Lung (tissue), 12 donors: Measurements from ENCODE around the gene FBL. TPM values are rescaled to one million over a fixed set of nuclear protein-coding genes. Genes with fewer than 3 reads are reported as not detected.

ENCODE experiments used
- ATAC-seq: fragments of 200-7000 bp; cut with Tn5 transposase; one replicate; pipeline ENCODE4 v1.9.1; 2020; ENCODE audit warnings: moderate number of reproducible peaks; ENCODE audit not compliant: insufficient read depth, low FRiP score
- DNase-seq, 3 donors: peaks; one replicate each; pipeline ENCODE4 v3.0.0-alpha.2; 2013 to 2017
- H3K27ac ChIP-seq, 2 donors: one replicate each; pipeline ENCODE4 v1.5.1; 2013; ENCODE audit warnings: mild to moderate bottlenecking in 2 of 2, moderate library complexity in 2 of 2, control low read depth in 1 of 2, inconsistent platforms in 1 of 2, low read depth in 1 of 2, low read length in 1 of 2
- H3K27me3 ChIP-seq, 3 donors: one replicate each; pipeline ENCODE4 v1.5.1; 2013; ENCODE audit warnings: low read length in 2 of 3; ENCODE audit not compliant: control insufficient read depth in 3 of 3, insufficient read depth in 3 of 3
- H3K36me3 ChIP-seq, 4 donors: one replicate each; pipeline ENCODE4 v1.5.1; 2013; ENCODE audit warnings: low read length in 4 of 4, mild to moderate bottlenecking in 1 of 4, moderate library complexity in 1 of 4; ENCODE audit not compliant: control insufficient read depth in 4 of 4, insufficient read depth in 4 of 4
- H3K4me1 ChIP-seq, 5 donors: one replicate each; pipeline ENCODE4 v1.5.1; 2013; ENCODE audit warnings: low read length in 5 of 5, mild to moderate bottlenecking in 2 of 5, moderate library complexity in 1 of 5; ENCODE audit not compliant: control insufficient read depth in 5 of 5, insufficient read depth in 5 of 5
- H3K4me3 ChIP-seq: one replicate; pipeline ENCODE4 v1.5.1; 2013; ENCODE audit warnings: mild to moderate bottlenecking, control low read depth, moderate library complexity
- H3K9ac ChIP-seq, 2 donors: one replicate each; pipeline ENCODE4 v1.5.1; 2013; ENCODE audit warnings: low read length in 2 of 2, control low read depth in 1 of 2; ENCODE audit not compliant: insufficient read depth in 1 of 2
- H3K9me3 ChIP-seq, 4 donors: one replicate each; pipeline ENCODE4 v1.5.1; 2013; ENCODE audit warnings: low read length in 3 of 4, mild to moderate bottlenecking in 1 of 4, moderate library complexity in 1 of 4; ENCODE audit not compliant: control insufficient read depth in 4 of 4, insufficient read depth in 3 of 4
- CTCF ChIP-seq: IDR thresholded peaks from 2 replicates; pipeline ENCODE4 v1.5.1; 2012; ENCODE audit warnings: mild to moderate bottlenecking; ENCODE audit errors: control extremely low read depth, extremely low read depth
- WGBS, 2 donors: extraction: QIAGEN DNeasy Blood & Tissue Kit; methylation state at CpG; one replicate each; pipeline ENCODE4 v1.1.7; 2013; 5-methylcytosine and 5-hydroxymethylcytosine counted together
- polyA plus RNA-seq, 2 donors: library from polyadenylated mRNA; stranded (reverse); fragments of 200-250 nt; gene quantifications; one replicate each; pipeline ENCODE4 v1.2.1, GENCODE V29; 2013
- total RNA-seq, 2 donors: library from RNA; depleted of rRNA in 1 of 2; stranded (reverse); fragments of >200 nt in 1 of 2; gene quantifications; one replicate each; pipeline ENCODE4 v1.2.1, GENCODE V29; 2014 to 2021
- donor health status: control.
- donor health status: control.
- donor health status: Bipolar disorder and iron deficiency.
- donor health status: healthy.
- donor health status: DM: yes; HTN: yes; CAD: no.

Gene FBL
- total and polyA plus RNA-seq, 4 donors, result 152 to 253 (median 201) TPM

GRCh38 chr19:39831679-39832078 is 14.5 kb downstream of the FBL start:
- WGBS, 2 donors, result 93 to 94% methylated on average over 16 of the region's 16 CpGs
- Histone ChIP-seq H3K4me1 (peaks cover 6 to 16% (median 8%) of the 10 kb centered on the region in 5 donors), H3K36me3 (peaks cover 3 to 51% (median 44%) of the 10 kb centered on the region in 4 donors), H3K27ac (no peak overlapping the region), H3K9ac (no peak overlapping the region), H3K27me3 (no peaks in the 10 kb centered on the region), H3K9me3 (no peaks in the 10 kb centered on the region), H3K4me3 (no peak overlapping the region)
- DNase-seq, result no peak
- ATAC-seq, result no peak
- TF ChIP-seq CTCF, result no peak

- DNase-seq (no peak), ATAC-seq (no peak)
- H3K27ac ChIP-seq, result no peak overlapping the region
- H3K4me3 ChIP-seq, result no peak overlapping the region
- H3K27me3 ChIP-seq, result no peaks in the 10 kb centered on the region
- no peak overlapping the region for H3K9ac ChIP-seq
- peaks cover 2 to 48% (median 42%) of the 10 kb centered on the region in 4 donors for H3K36me3 ChIP-seq
- no peaks in the 10 kb centered on the region for H3K9me3 ChIP-seq
- no peak for TF ChIP-seq CTCF
- peaks cover 6 to 16% (median 8%) of the 10 kb centered on the region in 5 donors for H3K4me1 ChIP-seq
These were observed 15.3 kb downstream of the FBL start for GRCh38 chr19:39830847-39831246.

GRCh38 chr19:39830406-39830805 is 15.8 kb downstream of the FBL start:
- ATAC-seq (no peak), DNase-seq (no peak)
- Histone ChIP-seq H3K27ac (no peak overlapping the region), H3K4me3 (no peak overlapping the region), H3K9ac (no peak overlapping the region), H3K36me3 (peaks cover 2 to 52% (median 43%) of the 10 kb centered on the region in 4 donors), H3K27me3 (no peaks in the 10 kb centered on the region), H3K4me1 (peaks cover 6 to 16% (median 8%) of the 10 kb centered on the region in 5 donors), H3K9me3 (no peaks in the 10 kb centered on the region)
- no peak for TF ChIP-seq CTCF
- 96 to 97% methylated on average over 18 of the region's 18 CpGs for WGBS, 2 donors

DNA sequence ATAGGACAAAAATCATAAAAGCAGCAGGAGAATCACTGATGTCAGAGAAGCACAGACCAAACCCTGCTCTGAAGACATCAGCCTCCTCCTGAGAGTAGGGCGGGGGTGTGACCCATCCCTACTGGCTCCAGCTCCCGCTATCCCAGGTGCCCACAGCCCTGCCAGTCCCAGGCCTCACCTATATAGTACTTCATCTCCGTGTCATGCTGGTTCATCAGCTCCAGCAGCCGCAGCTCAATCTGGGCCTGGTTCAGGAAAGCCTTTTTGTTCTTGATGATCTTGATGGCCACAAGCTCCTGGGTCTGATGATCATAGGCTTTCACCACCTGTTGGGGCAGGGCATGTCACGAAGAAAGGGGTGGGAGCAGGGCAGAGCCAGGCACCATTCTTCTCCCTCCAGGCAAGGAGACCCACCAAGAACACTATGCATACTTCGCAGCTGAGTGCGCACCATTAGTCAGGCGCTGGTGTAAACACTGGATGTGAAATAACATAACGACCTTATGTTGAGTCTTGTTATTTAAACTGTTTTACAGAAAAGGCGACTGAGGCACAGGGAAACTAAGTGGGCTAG is 16.4 kb downstream of the FBL start:
- WGBS, 2 donors, result 93 to 95% methylated on average over 10 of the region's 10 CpGs
- DNase-seq (no peak), ATAC-seq (no peak)
- Histone ChIP-seq H3K36me3 (peaks cover 2 to 51% (median 41%) of the 10 kb centered on the region in 4 donors), H3K27me3 (no peaks in the 10 kb centered on the region), H3K27ac (no peak overlapping the region), H3K4me3 (no peak overlapping the region), H3K9ac (no peak overlapping the region), H3K4me1 (peaks cover 6 to 16% (median 8%) of the 10 kb centered on the region in 5 donors), H3K9me3 (no peaks in the 10 kb centered on the region)
- no peak for TF ChIP-seq CTCF
